ENCODE results near the gene ZRANB1. TPM values are rescaled to one million over a fixed set of nuclear protein-coding genes. Genes with fewer than 3 reads are reported as not detected.
A peak's percentile ranks its signal among the peaks of the same experiment; 100 is the strongest.

Gene ZRANB1
- total RNA-seq, 6 donors from 2014 or later, result 14.6 to 35.4 (median 17.1) TPM

- Histone ChIP-seq H3K27me3 (no peaks in the 10 kb centered on the region), H3K4me1 (no peaks in the 10 kb centered on the region), H3K36me3 (peaks cover 11 to 97% (median 59%) of the 10 kb centered on the region in 4 donors), H3K27ac (peak overlapping the region in 1 of 4 donors; percentile 32), H3K9me3 (no peaks in the 10 kb centered on the region), H3K4me3 (no peak overlapping the region)
- TF ChIP-seq EP300 (IDR thresholded peaks at IDR 0.05) (no peak), POLR2AphosphoS5 (IDR thresholded peaks at IDR 0.05) (no peak)
- WGBS, 2 donors, result 86 to 89% methylated on average over 2 to 14 of the region's 14 CpGs
- DNase-seq (peak in 1 of 2 donors; percentile 38), ATAC-seq (ENCODE audit: low FRiP score in 2 of 2) (no peak)
These were observed 49.0 kb downstream of the ZRANB1 start for GRCh38 chr10:124990671-124991625.

- H3K27me3 ChIP-seq, result no peaks in the 10 kb centered on the region
- DNase-seq (no peak), ATAC-seq (ENCODE audit: low FRiP score in 2 of 2) (no peak)
- H3K4me3 ChIP-seq, result no peak overlapping the region
- H3K27ac ChIP-seq, result no peak overlapping the region
- peaks cover 19 to 98% (median 67%) of the 10 kb centered on the region in 4 donors for H3K36me3 ChIP-seq
- TF ChIP-seq POLR2A (IDR thresholded peaks at IDR 0.05) (no peak), EP300 (IDR thresholded peaks at IDR 0.05) (no peak), POLR2AphosphoS5 (IDR thresholded peaks at IDR 0.05) (no peak)
- TF ChIP-seq, protein P1, sequence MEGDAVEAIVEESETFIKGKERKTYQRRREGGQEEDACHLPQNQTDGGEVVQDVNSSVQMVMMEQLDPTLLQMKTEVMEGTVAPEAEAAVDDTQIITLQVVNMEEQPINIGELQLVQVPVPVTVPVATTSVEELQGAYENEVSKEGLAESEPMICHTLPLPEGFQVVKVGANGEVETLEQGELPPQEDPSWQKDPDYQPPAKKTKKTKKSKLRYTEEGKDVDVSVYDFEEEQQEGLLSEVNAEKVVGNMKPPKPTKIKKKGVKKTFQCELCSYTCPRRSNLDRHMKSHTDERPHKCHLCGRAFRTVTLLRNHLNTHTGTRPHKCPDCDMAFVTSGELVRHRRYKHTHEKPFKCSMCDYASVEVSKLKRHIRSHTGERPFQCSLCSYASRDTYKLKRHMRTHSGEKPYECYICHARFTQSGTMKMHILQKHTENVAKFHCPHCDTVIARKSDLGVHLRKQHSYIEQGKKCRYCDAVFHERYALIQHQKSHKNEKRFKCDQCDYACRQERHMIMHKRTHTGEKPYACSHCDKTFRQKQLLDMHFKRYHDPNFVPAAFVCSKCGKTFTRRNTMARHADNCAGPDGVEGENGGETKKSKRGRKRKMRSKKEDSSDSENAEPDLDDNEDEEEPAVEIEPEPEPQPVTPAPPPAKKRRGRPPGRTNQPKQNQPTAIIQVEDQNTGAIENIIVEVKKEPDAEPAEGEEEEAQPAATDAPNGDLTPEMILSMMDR (IDR thresholded peaks at IDR 0.05), result no peak
- H3K9me3 ChIP-seq, result no peaks in the 10 kb centered on the region
- H3K4me1 ChIP-seq, result no peaks in the 10 kb centered on the region
- WGBS, 2 donors, result 87 to 93% methylated on average over 4 of the region's 4 CpGs
These were observed 49.9 kb downstream of the ZRANB1 start for GRCh38 chr10:124991835-124992234.

DNA sequence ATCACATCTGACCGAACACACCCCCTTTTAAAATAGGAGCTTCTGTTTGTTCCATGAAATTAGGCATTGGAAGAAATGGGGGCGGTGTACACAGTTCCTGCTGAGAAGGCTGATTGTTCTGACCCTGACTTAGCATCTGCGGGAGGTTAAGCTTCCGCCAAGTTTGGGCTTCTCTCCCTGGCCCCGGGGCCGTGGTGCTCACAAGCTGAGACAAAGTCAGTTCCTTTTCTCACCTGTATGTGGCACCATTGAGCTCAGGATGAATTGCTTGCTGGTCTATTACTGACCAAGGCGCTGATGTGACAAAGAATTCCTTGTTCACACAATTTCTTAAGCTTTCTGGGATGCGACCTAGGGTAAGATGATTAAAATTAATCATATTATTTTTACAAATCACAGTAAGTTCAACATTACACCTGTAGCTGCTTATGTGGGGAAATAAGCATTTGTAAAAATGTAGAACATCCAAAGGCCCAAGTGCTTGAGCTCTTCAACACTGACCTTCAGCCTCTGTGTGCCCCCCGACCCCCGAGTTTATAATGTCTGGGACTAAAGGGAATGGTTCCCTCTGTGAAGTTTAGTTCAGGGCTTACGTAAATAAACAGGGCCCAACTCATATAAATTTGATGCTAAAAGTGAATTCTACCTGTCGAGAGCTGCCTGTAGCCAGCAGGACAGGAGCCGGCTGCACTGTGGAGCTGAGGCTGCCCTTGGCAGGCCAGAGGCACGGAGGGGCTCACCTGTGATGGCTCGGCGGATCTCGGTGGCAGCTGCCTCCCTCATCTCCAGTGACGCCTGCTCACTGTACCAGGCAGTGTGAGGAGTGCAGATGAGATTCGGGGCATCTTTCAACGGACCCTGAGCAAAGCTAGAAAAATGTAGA lies 50.8 kb downstream of the ZRANB1 start:
- WGBS, 2 donors, result 72 to 73% methylated on average over 19 to 20 of the region's 20 CpGs
- H3K4me1 ChIP-seq, result no peaks in the 10 kb centered on the region
- peak; percentile 34 to 51 for DNase-seq
- H3K9me3 ChIP-seq, result no peaks in the 10 kb centered on the region
- no peaks in the 10 kb centered on the region for H3K27me3 ChIP-seq
- peaks cover 28 to 98% (median 74%) of the 10 kb centered on the region in 4 donors for H3K36me3 ChIP-seq
- TF ChIP-seq POLR2A (IDR thresholded peaks at IDR 0.05) (no peak), EP300 (IDR thresholded peaks at IDR 0.05) (no peak), POLR2AphosphoS5 (IDR thresholded peaks at IDR 0.05) (peak in 1 of 2 donors; percentile 25)
- TF ChIP-seq, protein P1 (IDR thresholded peaks at IDR 0.05), result peak; percentile 58 to 78 (median 72)
- ATAC-seq (ENCODE audit: low FRiP score in 2 of 2), result peak; percentile 54 to 84
- H3K4me3 ChIP-seq, result no peak overlapping the region
- H3K27ac ChIP-seq, result peak overlapping the region in 1 of 4 donors; percentile 44

GRCh38 chr10:124993345-124993708 lies 51.4 kb downstream of the ZRANB1 start:
- DNase-seq (no peak), ATAC-seq (ENCODE audit: low FRiP score in 2 of 2) (no peak)
- Histone ChIP-seq H3K27ac (no peak overlapping the region), H3K36me3 (peaks cover 30 to 98% (median 79%) of the 10 kb centered on the region in 4 donors), H3K27me3 (no peaks in the 10 kb centered on the region), H3K4me3 (no peak overlapping the region), H3K9me3 (no peaks in the 10 kb centered on the region), H3K4me1 (no peaks in the 10 kb centered on the region)
- 93 to 96% methylated on average over 4 of the region's 4 CpGs for WGBS, 2 donors
- TF ChIP-seq POLR2A (IDR thresholded peaks at IDR 0.05), result no peak
- no peak for TF ChIP-seq POLR2AphosphoS5 (IDR thresholded peaks at IDR 0.05)
- TF ChIP-seq, protein P1 (IDR thresholded peaks at IDR 0.05), result no peak
- TF ChIP-seq EP300 (IDR thresholded peaks at IDR 0.05), result no peak
